ENCODE measurements around the gene ZYG11A. TPM values are rescaled to one million over a fixed set of nuclear protein-coding genes. Genes with fewer than 3 reads are reported as not detected.

Gene ZYG11A
- total RNA-seq, 6 donors from 2014 or later: 0.10 to 0.15 (median 0.10) TPM; not detected in 3

DNA sequence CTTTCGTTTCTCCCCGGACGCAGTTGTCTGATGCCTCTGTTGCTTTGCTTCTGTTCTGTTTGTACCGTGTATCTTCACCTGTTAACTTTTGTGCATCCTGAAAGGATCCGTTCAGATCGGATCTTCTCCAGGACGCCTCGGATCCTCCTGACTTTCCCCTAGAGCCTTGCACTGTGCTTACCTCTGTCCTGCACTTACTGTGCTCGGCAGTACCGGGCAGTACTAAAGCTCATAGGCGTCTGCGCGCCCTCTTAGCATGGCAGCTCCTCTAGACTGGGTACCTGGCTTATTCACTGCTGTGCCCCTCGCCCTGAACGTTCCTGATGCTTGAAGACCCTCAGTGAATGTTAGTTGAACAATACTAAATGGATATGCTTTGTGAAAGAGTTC is 85.5 kb downstream of the ZYG11A start:
- peak overlapping the region; percentile 26 to 77 (median 66) for H3K4me3 ChIP-seq
- DNase-seq: no peak
- H3K9me3 ChIP-seq: no peaks in the 10 kb centered on the region
- H3K27me3 ChIP-seq: no peaks in the 10 kb centered on the region
- H3K4me1 ChIP-seq: peaks cover 19 to 30% (median 22%) of the 10 kb centered on the region in 4 donors
- ATAC-seq (ENCODE audit: low FRiP score in 2 of 2): peak; percentile 44 to 45
- H3K36me3 ChIP-seq: no peaks in the 10 kb centered on the region
- TF ChIP-seq POLR2A (IDR thresholded peaks at IDR 0.05) (no peak), CTCF (IDR thresholded peaks at IDR 0.05) (no peak), POLR2AphosphoS5 (IDR thresholded peaks at IDR 0.05) (no peak), EP300 (IDR thresholded peaks at IDR 0.05) (no peak)
- H3K27ac ChIP-seq: peak overlapping the region; percentile 63 to 82 (median 78)
- 34 to 35% methylated on average over 15 of the region's 15 CpGs for WGBS, 2 donors

DNA sequence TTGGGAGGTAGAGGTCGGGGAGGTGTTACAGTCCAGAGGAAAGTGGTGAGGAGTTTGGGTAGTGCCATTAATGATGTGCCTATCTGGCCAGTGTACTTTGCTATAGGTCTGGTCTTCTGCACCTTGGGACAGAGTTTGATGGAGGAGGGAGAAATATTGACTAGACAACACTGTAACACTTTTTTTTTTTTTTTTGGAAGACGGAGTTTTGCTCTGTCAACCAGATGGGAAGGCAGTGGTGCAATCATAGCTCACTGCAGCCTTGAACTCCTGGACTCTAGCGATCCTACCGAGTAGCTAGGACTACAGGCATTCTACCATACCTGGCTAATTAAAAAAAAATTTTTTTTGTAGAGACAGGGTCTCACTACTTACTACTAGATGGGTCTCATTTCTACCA is 86.5 kb downstream of the ZYG11A start:
- peaks cover 19 to 30% (median 22%) of the 10 kb centered on the region in 4 donors for H3K4me1 ChIP-seq
- no peak overlapping the region for H3K4me3 ChIP-seq
- DNase-seq (no peak), ATAC-seq (ENCODE audit: low FRiP score in 2 of 2) (no peak)
- no peak overlapping the region for H3K27ac ChIP-seq
- H3K9me3 ChIP-seq: no peaks in the 10 kb centered on the region
- H3K27me3 ChIP-seq: no peaks in the 10 kb centered on the region
- WGBS, 2 donors: 91 to 95% methylated on average over 4 of the region's 4 CpGs
- TF ChIP-seq CTCF (IDR thresholded peaks at IDR 0.05) (no peak), POLR2AphosphoS5 (IDR thresholded peaks at IDR 0.05) (no peak), EP300 (IDR thresholded peaks at IDR 0.05) (no peak), POLR2A (IDR thresholded peaks at IDR 0.05) (no peak)
- no peaks in the 10 kb centered on the region for H3K36me3 ChIP-seq

GRCh38 chr1:52937433-52938182 is 95.0 kb downstream of the ZYG11A start:
- H3K4me1 ChIP-seq: no peaks in the 10 kb centered on the region
- no peak for ATAC-seq (ENCODE audit: low FRiP score in 2 of 2)
- H3K27ac ChIP-seq: no peak overlapping the region
- peaks cover 0 to 5% (median 0%) of the 10 kb centered on the region in 4 donors for H3K36me3 ChIP-seq
- no peak overlapping the region for H3K4me3 ChIP-seq
- H3K27me3 ChIP-seq: no peaks in the 10 kb centered on the region
- no peaks in the 10 kb centered on the region for H3K9me3 ChIP-seq
- DNase-seq: no peak
- TF ChIP-seq POLR2AphosphoS5 (IDR thresholded peaks at IDR 0.05): no peak
- TF ChIP-seq POLR2A (IDR thresholded peaks at IDR 0.05): no peak
- no peak for TF ChIP-seq CTCF (IDR thresholded peaks at IDR 0.05)
- no peak for TF ChIP-seq EP300 (IDR thresholded peaks at IDR 0.05)
- 89 to 92% methylated on average over 3 of the region's 3 CpGs for WGBS, 2 donors

DNA sequence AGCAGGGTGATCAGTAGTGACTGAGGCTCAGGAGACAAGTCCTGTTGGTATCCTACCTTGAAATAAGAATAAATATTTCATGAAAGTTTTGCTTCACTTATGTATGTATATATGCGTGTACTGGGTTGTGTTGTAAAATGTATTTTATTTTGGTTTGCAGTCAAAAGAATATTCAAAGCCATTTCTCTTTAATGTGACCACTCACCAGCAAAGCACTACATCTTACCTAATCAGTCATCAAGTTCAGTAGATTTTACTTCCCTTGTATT is 95.6 kb downstream of the ZYG11A start:
- no peaks in the 10 kb centered on the region for H3K9me3 ChIP-seq
- TF ChIP-seq POLR2A (IDR thresholded peaks at IDR 0.05): no peak
- H3K4me3 ChIP-seq: no peak overlapping the region
- DNase-seq: no peak
- WGBS, 2 donors: 97% methylated on average over 1 of the region's 1 CpG
- H3K27me3 ChIP-seq: no peaks in the 10 kb centered on the region
- H3K4me1 ChIP-seq: no peaks in the 10 kb centered on the region
- H3K27ac ChIP-seq: no peak overlapping the region
- H3K36me3 ChIP-seq: peaks cover 0 to 5% (median 0%) of the 10 kb centered on the region in 4 donors
- ATAC-seq (ENCODE audit: low FRiP score in 2 of 2): no peak

DNA sequence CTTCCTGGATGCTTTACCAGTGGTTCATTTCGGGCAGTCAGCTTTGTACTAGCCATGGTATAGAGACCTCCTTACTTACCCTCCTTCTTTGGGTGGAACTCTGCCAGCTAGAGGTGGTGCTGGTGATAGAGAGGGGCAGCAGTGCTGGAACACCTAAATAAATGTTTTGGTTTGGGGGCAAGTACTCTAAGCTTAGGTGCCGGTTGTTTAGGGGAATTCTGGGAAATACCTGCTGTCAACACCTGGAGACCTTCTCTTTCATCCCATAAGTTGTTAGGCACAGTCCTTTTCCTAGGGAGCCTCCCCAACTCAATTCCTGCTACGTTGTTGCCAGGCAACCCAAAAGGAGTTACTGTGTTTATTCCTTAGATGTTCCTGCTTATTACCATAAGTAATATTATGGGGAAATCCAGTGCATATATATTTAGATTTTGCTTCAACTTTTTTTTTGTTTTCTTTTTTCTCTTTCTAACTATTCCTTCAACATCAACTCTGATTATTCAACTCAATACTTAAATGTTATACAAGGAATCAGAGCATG is 101.4 kb downstream of the ZYG11A start:
- DNase-seq: no peak
- H3K27me3 ChIP-seq: no peaks in the 10 kb centered on the region
- no peaks in the 10 kb centered on the region for H3K4me1 ChIP-seq
- WGBS, 2 donors: 77 to 84% methylated on average over 3 of the region's 3 CpGs
- TF ChIP-seq POLR2A (IDR thresholded peaks at IDR 0.05): no peak
- no peak for TF ChIP-seq EP300 (IDR thresholded peaks at IDR 0.05)
- no peak for TF ChIP-seq CTCF (IDR thresholded peaks at IDR 0.05)
- no peak for TF ChIP-seq POLR2AphosphoS5 (IDR thresholded peaks at IDR 0.05)
- H3K27ac ChIP-seq: no peak overlapping the region
- no peak for ATAC-seq (ENCODE audit: low FRiP score in 2 of 2)
- no peaks in the 10 kb centered on the region for H3K9me3 ChIP-seq
- H3K36me3 ChIP-seq: peaks cover 0 to 9% (median 0%) of the 10 kb centered on the region in 4 donors
- H3K4me3 ChIP-seq: no peak overlapping the region
